GM12878 (cell line): Measurements from ENCODE around the gene DNMT1. TPM values are rescaled to one million over a fixed set of nuclear protein-coding genes. Genes with fewer than 3 reads are reported as not detected.

Experiments used
- ATAC-seq: fragments of 200-7000 bp; cut with Tn5 transposase; 3 replicates; pipeline ENCODE4 v1.9.1; 2020; ENCODE audit warnings: mild to moderate bottlenecking, moderate library complexity
- BruUV-seq: library from RNA; stranded (reverse); fragments of 400-500 nt; replicated peaks from 2 replicates; lab custom pipeline; 2021; lab: Mats Ljungman, UMichigan
- CTCF ChIA-PET: fragments of 300-600 bp; sonication (Branson Sonifier 250); formaldehyde crosslinking; extraction: SDS; loops from one replicate; lab custom pipeline; 2021; ENCODE audit warnings: inconsistent platforms; lab: Yijun Ruan, JAX
- POLR2A ChIA-PET: fragments of 350-600 bp; formaldehyde crosslinking; extraction: SDS; loops from one replicate; lab custom pipeline; 2021; ENCODE audit warnings: inconsistent platforms; lab: Charles Lee
- RAD21 ChIA-PET: fragments of 300-600 bp; sonication (Branson Sonifier 250); formaldehyde crosslinking; loops from one replicate; lab custom pipeline; 2023; ENCODE audit warnings: antibody characterized with exemption; ENCODE audit not compliant: unreplicated experiment; lab: Charles Lee
- SMC1A ChIA-PET: fragments of 300-600 bp; sonication (Branson Sonifier 250); formaldehyde crosslinking; loops from one replicate; lab custom pipeline; 2023; ENCODE audit not compliant: unreplicated experiment, uncharacterized antibody; lab: Charles Lee
- DNase-seq: peaks from one replicate; pipeline ENCODE4 v3.0.0-alpha.2; 2011; ENCODE audit warnings: low read depth, low spot score
- FAIRE-seq: peaks from 3 replicates; lab custom pipeline; 2011; peaks lifted over from hg19 to GRCh38; lab: Jason Lieb, UNC
- H2AFZ ChIP-seq: 2 replicates; pipeline ENCODE4 v1.6.0; 2011; ENCODE audit warnings: low read depth, low read length, control low read depth; ENCODE audit not compliant: control insufficient read depth
- H3K27ac ChIP-seq: 2 replicates; pipeline ENCODE4 v1.5.1; 2011; ENCODE audit warnings: control low read depth; ENCODE audit not compliant: control insufficient read depth, insufficient read depth
- H3K27me3 ChIP-seq, 2 experiments: replicated peaks in 1 of 2; 2 replicates each; pipeline versions ENCODE4 v1.6.0 to v1.6.1; 2011; ENCODE audit warnings: low read length in 1 of 2; ENCODE audit not compliant: control insufficient read depth in 2 of 2, insufficient read depth in 2 of 2
- H3K36me3 ChIP-seq, 2 experiments: 2 replicates each; pipeline ENCODE4 v1.5.1; 2011; ENCODE audit warnings: low read length in 1 of 2; ENCODE audit not compliant: control insufficient read depth in 2 of 2, insufficient read depth in 2 of 2
- H3K4me1 ChIP-seq: 2 replicates; pipeline ENCODE4 v1.6.1; 2011; ENCODE audit warnings: mild to moderate bottlenecking, low read length, moderate library complexity, mixed read lengths; ENCODE audit not compliant: control insufficient read depth, insufficient read depth
- H3K4me2 ChIP-seq: 2 replicates; pipeline ENCODE4 v1.6.0; 2011; ENCODE audit warnings: control low read depth; ENCODE audit not compliant: control insufficient read depth, insufficient read depth
- H3K4me3 ChIP-seq: fragments of 200-600 bp; sonication (generic); 2 replicates; pipeline ENCODE4 v1.5.1; 2016
- H3K79me2 ChIP-seq: 2 replicates; pipeline ENCODE4 v1.6.0; 2011; ENCODE audit warnings: low read length; ENCODE audit not compliant: control insufficient read depth, insufficient read depth
- H3K9ac ChIP-seq: 2 replicates; pipeline ENCODE4 v1.8.0; 2011; ENCODE audit warnings: low read length, control low read depth, mixed read lengths; ENCODE audit not compliant: control insufficient read depth, insufficient read depth
- H3K9me3 ChIP-seq: replicated peaks from 3 replicates; pipeline ENCODE4 v1.5.1; 2011; ENCODE audit warnings: mild to moderate bottlenecking, low read length; ENCODE audit not compliant: control insufficient read depth, insufficient read depth
- H4K20me1 ChIP-seq: 2 replicates; pipeline ENCODE4 v1.6.0; 2011; ENCODE audit not compliant: control insufficient read depth, insufficient read depth
- ATF2 ChIP-seq: IDR thresholded peaks from 2 replicates; pipeline ENCODE4 v1.6.1; 2012; ENCODE audit warnings: low read length, inconsistent platforms
- BCL11A ChIP-seq: IDR thresholded peaks from 2 replicates; pipeline ENCODE4 v1.6.1; 2011; ENCODE audit warnings: low read depth, low read length
- EGR1 ChIP-seq, 2 experiments: IDR thresholded peaks; 1 replicate in 1 of 2; 2 replicates in 1 of 2; pipeline ENCODE4 v1.6.1; 2011 to 2012; ENCODE audit warnings: low read depth in 2 of 2, low read length in 2 of 2, borderline replicate concordance in 1 of 2, mild to moderate bottlenecking in 1 of 2, moderate library complexity in 1 of 2
- PBX3 ChIP-seq: IDR thresholded peaks from 2 replicates; pipeline ENCODE4 v1.6.1; 2011; ENCODE audit warnings: mild to moderate bottlenecking, low read depth, low read length, moderate library complexity; ENCODE audit not compliant: insufficient replicate concordance
- PML ChIP-seq: IDR thresholded peaks from 2 replicates; pipeline ENCODE4 v1.6.1; 2012; ENCODE audit warnings: low read length, inconsistent platforms
- POLR2A ChIP-seq: IDR thresholded peaks from 2 replicates; pipeline ENCODE4 v1.6.1; 2011; ENCODE audit warnings: low read depth, mild to moderate bottlenecking, low read length
- POLR2AphosphoS5 ChIP-seq: IDR thresholded peaks from 2 replicates; pipeline ENCODE4 v1.6.1; 2011; ENCODE audit warnings: mild to moderate bottlenecking, low read length, inconsistent platforms
- POU2F2 ChIP-seq: IDR thresholded peaks from 3 replicates; pipeline ENCODE4 v1.6.1; 2011; ENCODE audit warnings: low read depth, mild to moderate bottlenecking, low read length, borderline replicate concordance
- RAD21 ChIP-seq: IDR thresholded peaks from 2 replicates; pipeline ENCODE4 v1.6.1; 2011; ENCODE audit warnings: mild to moderate bottlenecking, low read depth, low read length, moderate library complexity; ENCODE audit not compliant: insufficient read depth
- REST ChIP-seq: IDR thresholded peaks from 2 replicates; pipeline ENCODE4 v1.6.1; 2012; ENCODE audit warnings: mild to moderate bottlenecking, low read depth, low read length
- TARDBP ChIP-seq: IDR thresholded peaks from 2 replicates; pipeline ENCODE4 v1.6.1; 2016; ENCODE audit warnings: borderline replicate concordance
- ZBTB4 ChIP-seq: fragments of 450-650 bp; formaldehyde crosslinking; IDR thresholded peaks from 2 replicates; pipeline ENCODE4 v1.4.0; 2022; ENCODE audit warnings: mild to moderate bottlenecking, moderate library complexity
- ZNF622 ChIP-seq: fragments of 450-650 bp; IDR thresholded peaks from 2 replicates; pipeline ENCODE4 v1.6.1; 2017; ENCODE audit warnings: mild to moderate bottlenecking, inconsistent platforms
- WGBS: methylation state at CpG from one replicate; pipeline ENCODE4 v1.1.6; 2016; ENCODE audit warnings: low lambda C conversion rate; ENCODE audit not compliant: insufficient replicate concordance, insufficient coverage; ENCODE audit errors: missing lambda C conversion rate; 5-methylcytosine and 5-hydroxymethylcytosine counted together
- in situ Hi-C: fragments of 300-500 bp; cut with MboI; formaldehyde crosslinking; loops from 9 replicates; pipeline ENCODE4 v1.14.3; 2018; ENCODE audit warnings: mixed read lengths
- intact Hi-C: fragments of 100-400 bp; cut with micrococcal nuclease; formaldehyde crosslinking; loops from one replicate; pipeline ENCODE4 v1.14.2; 2022; ENCODE audit not compliant: unreplicated experiment
- polyA plus RNA-seq, 11 experiments: library from polyadenylated mRNA; depleted of rRNA in 4 of 11; unstranded in 6 of 11; stranded (reverse) in 5 of 11; fragments of >200 nt; fragmentation: Nextera tagmentation in 4 of 11; fragmentation: Illumina TruSeq in 1 of 11; extraction: Ambion mirVana in 4 of 11; extraction: Trizol in 1 of 11; gene quantifications; 1 replicate in 1 of 11; 2 replicates in 10 of 11; pipeline versions ENCODE4 v1.2.1 to v1.2.3, GENCODE V29; 2011 to 2016; ENCODE audit warnings: inconsistent platforms in 2 of 11, missing spikeins in 2 of 11, low read depth in 1 of 11
- total RNA-seq, 4 experiments: library from RNA; depleted of rRNA in 3 of 4; stranded (reverse); fragments of >200 nt in 3 of 4; fragmentation: Illumina TruSeq in 1 of 4; extraction: Trizol in 1 of 4; gene quantifications; 2 replicates each; pipeline versions ENCODE4 v1.2.1 to v1.2.3, GENCODE V29; 2013 to 2021

DNMT1 gene
- total and polyA plus RNA-seq, 10 of the 15 experiments (the other 5 are each of a cell fraction or from before 2014, with no cell fraction given) = 70.0 to 290 (median 133) TPM

DNA sequence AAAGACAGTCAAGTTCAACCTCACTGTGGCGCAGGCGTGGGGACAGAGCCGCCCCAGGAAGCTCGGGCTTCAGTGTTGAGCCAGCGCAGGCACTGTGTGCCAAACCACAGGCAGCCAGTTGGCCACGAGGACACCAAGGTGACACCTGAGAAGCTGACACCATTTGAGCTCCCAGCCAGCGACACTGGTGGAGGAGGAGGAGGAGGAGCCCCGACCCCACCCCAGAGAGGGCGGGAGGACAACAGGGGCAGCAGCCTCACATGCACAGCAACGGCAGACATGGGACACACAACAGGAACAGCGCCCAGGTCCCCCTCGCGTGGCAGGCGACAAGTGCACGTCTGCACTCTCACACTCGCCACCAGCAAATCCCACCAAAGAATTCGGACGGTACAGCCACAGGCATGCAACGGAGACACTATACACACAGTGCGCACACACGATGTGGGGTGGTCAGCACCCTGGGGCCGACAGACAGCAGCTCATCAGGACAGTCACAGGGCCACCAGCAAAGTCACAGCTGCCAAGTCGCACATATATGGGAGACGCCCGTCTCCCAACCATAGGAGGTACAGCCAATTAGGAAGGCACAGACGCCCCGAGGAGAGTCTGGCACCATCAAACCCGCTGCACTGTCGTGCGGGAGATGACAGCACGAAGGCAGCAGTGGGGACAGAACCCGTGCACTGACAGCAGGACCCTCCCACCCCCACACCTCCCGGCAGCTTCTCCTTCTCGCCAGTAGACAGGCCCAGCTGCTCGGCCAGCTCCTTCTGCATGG, 78.5 kb downstream of the DNMT1 start:
- in situ Hi-C loops = no loop called here
- TF ChIP-seq BCL11A (0 out of 2 replicates have a peak, but pooled peaks have one; percentile 7), REST (no peak), POLR2AphosphoS5 (peak; percentile 60), POU2F2 (peak; percentile 61; the same call in 1 of the 3 replicates), ZBTB4 (no peak), EGR1 (IDR thresholded peaks at IDR 0.05; ENCODE audit: borderline replicate concordance in 1 of 2, low read depth in 2 of 2, low read length in 2 of 2) (no peak), ZNF622 (no peak), POLR2A (peak; percentile 68), RAD21 (no peak), TARDBP (0 out of 2 replicates have a peak, but pooled peaks have one; percentile 30), PML (0 out of 2 replicates have a peak, but pooled peaks have one; percentile 12), ATF2 (peak; percentile 34; the same call in 1 of the 2 replicates), PBX3 (peak; percentile 2)

More for the DNA sequence above, 78.5 kb downstream of the DNMT1 start:
- BruUV-seq = TSS peak; percentile 6
- ATAC-seq = no peak
- ChIA-PET RAD21 (interaction anchor here (0.9 to 8.6 kb wide), 2 partner anchors 16 to 134 kb away, joined by 5 to 166 read pairs; partner anchors contain the start of gene ANGPTL6), SMC1A (interaction anchor here (1.4 to 11.4 kb wide), 2 partner anchors 16 to 272 kb away, joined by 3 to 150 read pairs; partner anchors contain the start of gene ANGPTL6), CTCF (interaction anchor here (0.9 to 9.8 kb wide), 2 partner anchors 16 to 274 kb away, joined by 3 to 171 read pairs; partner anchors contain the start of gene ANGPTL6), POLR2A (interaction anchor here (0.6 to 5.4 kb wide), 7 partner anchors 9 to 104 kb away, joined by 3 to 58 read pairs (median 3); partner anchors contain the start of genes ANGPTL6 and PPAN)
- Histone ChIP-seq H3K27ac (no peak overlapping the region), H3K9me3 (no peaks in the 10 kb centered on the region), H3K4me2 (no peak overlapping the region), H4K20me1 (no peaks in the 10 kb centered on the region), H3K36me3 (peaks cover 4 to 34% of the 10 kb centered on the region in 2 experiments; a peak in 3 of 4 replicates), H3K4me3 (no peak overlapping the region), H3K79me2 (peaks cover 28% of the 10 kb centered on the region), H2AFZ (no peak overlapping the region), H3K4me1 (peaks cover 19% of the 10 kb centered on the region), H3K9ac (no peak overlapping the region), H3K27me3 (no peaks in the 10 kb centered on the region)
- 94% methylated on average over 35 of the region's 35 CpGs for WGBS
- no peak for FAIRE-seq
- intact Hi-C loops = no loop called here
- no peak for DNase-seq
